Measurements from ENCODE around the gene CUX1. TPM values are rescaled to one million over a fixed set of nuclear protein-coding genes. Genes with fewer than 3 reads are reported as not detected.

CUX1 gene
- total and polyA plus RNA-seq, 2 of the 13 experiments (the other 11 are each of a cell fraction or from before 2014, with no cell fraction given): 13.7 to 14.9 TPM

DNA sequence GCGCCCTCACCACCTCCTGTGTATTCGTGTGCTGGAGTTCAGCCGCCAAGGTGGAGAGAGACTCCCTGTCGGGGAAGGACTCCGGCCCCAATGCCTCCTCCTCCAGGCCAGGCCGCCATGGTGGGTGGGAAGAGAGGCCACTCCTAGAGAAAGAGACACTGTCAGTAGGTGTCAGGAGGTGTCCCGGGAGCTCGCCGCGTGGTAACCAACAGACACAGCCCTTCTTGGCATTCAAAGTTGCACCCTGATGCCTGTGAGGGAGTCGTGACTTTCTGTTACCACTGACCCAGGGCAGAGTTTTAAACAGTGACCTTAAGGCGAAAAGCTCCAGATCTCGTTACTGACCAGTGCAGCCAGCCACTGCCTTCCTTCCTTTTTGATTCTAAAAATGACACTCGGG is 155.2 kb downstream of the CUX1 start:
- Histone ChIP-seq H3K9me3 (ENCODE audit: low read length) (no peaks in the 10 kb centered on the region), H3K27ac (ENCODE audit: extremely low read length, insufficient read depth, low read length) (no peak overlapping the region), H2AFZ (ENCODE audit: low read length) (no peak overlapping the region), H3K4me2 (ENCODE audit: low read depth, low read length) (no peak overlapping the region), H3K4me1 (ENCODE audit: insufficient read depth, low read length) (peaks cover 52% of the 10 kb centered on the region), H4K20me1 (ENCODE audit: insufficient read depth, low read length) (peaks cover 22% of the 10 kb centered on the region; the same call in 1 of the 2 replicates), H3K27me3 (ENCODE audit: control insufficient read depth in 1 of 2, insufficient read depth in 2 of 2, low read length in 2 of 2) (no peaks in the 10 kb centered on the region; a peak in 1 of 5 replicates), H3K79me2 (ENCODE audit: insufficient read depth, low read length) (peaks cover 3% of the 10 kb centered on the region), H3K36me3 (replicated peaks in 1 of 2; ENCODE audit: control insufficient read depth in 1 of 2, insufficient read depth in 2 of 2, low read length in 2 of 2) (peaks cover 1 to 3% of the 10 kb centered on the region in 2 experiments; a peak in 2 of 5 replicates), H3K4me3 (replicated peaks in 1 of 3; ENCODE audit: insufficient read depth in 1 of 3, low read depth in 2 of 3, low read length in 3 of 3) (no peak overlapping the region), H3K9ac (ENCODE audit: insufficient read depth, low read depth, low read length) (no peak overlapping the region)
- CTCF ChIA-PET (ENCODE audit: low intra/inter-chr PET ratio, low total read pairs): no interaction called here
- intact Hi-C loops (cut with micrococcal nuclease; ENCODE audit: unreplicated experiment) (no loop called here), in situ Hi-C loops (cut with HindIII; ENCODE audit: extremely low pct_ligation_motif_present, low pct_unique_long_range_greater_than_20kb) (no loop called here)
- ATAC-seq (no peak), FAIRE-seq (no peak), DNase-seq (ENCODE audit: low spot score) (no peak)
- POLR2A ChIA-PET: no interaction called here
- no TSS peak for BruUV-seq (replicated peaks)
- no peak for TF ChIP-seq ZNF121 (CRISPR knock-in tag; IDR thresholded peaks at IDR 0.05)
- TF ChIP-seq, protein P1, sequence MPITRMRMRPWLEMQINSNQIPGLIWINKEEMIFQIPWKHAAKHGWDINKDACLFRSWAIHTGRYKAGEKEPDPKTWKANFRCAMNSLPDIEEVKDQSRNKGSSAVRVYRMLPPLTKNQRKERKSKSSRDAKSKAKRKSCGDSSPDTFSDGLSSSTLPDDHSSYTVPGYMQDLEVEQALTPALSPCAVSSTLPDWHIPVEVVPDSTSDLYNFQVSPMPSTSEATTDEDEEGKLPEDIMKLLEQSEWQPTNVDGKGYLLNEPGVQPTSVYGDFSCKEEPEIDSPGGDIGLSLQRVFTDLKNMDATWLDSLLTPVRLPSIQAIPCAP (CRISPR knock-in tag; IDR thresholded peaks at IDR 0.05; ENCODE audit: low read depth): no peak
- TF ChIP-seq ATRX (CRISPR knock-in tag; IDR thresholded peaks at IDR 0.05; ENCODE audit: borderline replicate concordance): no peak
- TF ChIP-seq, protein P2, sequence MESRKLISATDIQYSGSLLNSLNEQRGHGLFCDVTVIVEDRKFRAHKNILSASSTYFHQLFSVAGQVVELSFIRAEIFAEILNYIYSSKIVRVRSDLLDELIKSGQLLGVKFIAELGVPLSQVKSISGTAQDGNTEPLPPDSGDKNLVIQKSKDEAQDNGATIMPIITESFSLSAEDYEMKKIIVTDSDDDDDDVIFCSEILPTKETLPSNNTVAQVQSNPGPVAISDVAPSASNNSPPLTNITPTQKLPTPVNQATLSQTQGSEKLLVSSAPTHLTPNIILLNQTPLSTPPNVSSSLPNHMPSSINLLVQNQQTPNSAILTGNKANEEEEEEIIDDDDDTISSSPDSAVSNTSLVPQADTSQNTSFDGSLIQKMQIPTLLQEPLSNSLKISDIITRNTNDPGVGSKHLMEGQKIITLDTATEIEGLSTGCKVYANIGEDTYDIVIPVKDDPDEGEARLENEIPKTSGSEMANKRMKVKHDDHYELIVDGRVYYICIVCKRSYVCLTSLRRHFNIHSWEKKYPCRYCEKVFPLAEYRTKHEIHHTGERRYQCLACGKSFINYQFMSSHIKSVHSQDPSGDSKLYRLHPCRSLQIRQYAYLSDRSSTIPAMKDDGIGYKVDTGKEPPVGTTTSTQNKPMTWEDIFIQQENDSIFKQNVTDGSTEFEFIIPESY (CRISPR knock-in tag; IDR thresholded peaks at IDR 0.05): peak; percentile 48
- 98% methylated on average over 14 of the region's 14 CpGs for WGBS (ENCODE audit: low lambda C conversion rate)

DNA sequence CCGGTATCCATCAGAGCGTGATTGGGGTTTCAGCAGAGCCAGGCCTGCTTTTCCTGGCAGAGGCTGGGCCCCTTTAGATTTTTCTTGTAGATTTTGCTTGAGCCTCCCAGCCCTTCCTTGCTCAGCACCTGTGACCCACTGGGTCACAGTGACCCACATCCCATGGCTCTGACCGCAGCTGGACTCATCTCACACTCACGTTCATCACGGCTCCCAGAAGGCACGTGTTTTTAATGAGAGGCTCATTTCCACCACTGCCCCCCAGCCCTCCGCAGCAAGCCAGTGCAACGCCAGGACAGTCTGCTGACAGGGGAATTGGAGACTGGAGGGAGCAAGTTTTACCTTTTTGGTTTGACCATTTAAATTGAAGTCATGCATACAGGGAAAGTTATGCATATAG is 155.7 kb downstream of the CUX1 start:
- Histone ChIP-seq H3K27ac (ENCODE audit: extremely low read length, insufficient read depth, low read length) (no peak overlapping the region), H3K79me2 (ENCODE audit: insufficient read depth, low read length) (peaks cover 3% of the 10 kb centered on the region), H3K27me3 (ENCODE audit: control insufficient read depth in 1 of 2, insufficient read depth in 2 of 2, low read length in 2 of 2) (no peaks in the 10 kb centered on the region; a peak in 1 of 5 replicates), H3K9ac (ENCODE audit: insufficient read depth, low read depth, low read length) (no peak overlapping the region), H3K4me2 (ENCODE audit: low read depth, low read length) (no peak overlapping the region), H3K9me3 (ENCODE audit: low read length) (no peaks in the 10 kb centered on the region), H4K20me1 (ENCODE audit: insufficient read depth, low read length) (peaks cover 22% of the 10 kb centered on the region; the same call in 1 of the 2 replicates), H2AFZ (ENCODE audit: low read length) (no peak overlapping the region), H3K4me3 (replicated peaks in 1 of 3; ENCODE audit: insufficient read depth in 1 of 3, low read depth in 2 of 3, low read length in 3 of 3) (no peak overlapping the region), H3K36me3 (replicated peaks in 1 of 2; ENCODE audit: control insufficient read depth in 1 of 2, insufficient read depth in 2 of 2, low read length in 2 of 2) (peaks cover 2 to 3% of the 10 kb centered on the region in 2 experiments; a peak in 2 of 5 replicates), H3K4me1 (ENCODE audit: insufficient read depth, low read length) (peaks cover 52% of the 10 kb centered on the region)
- in situ Hi-C loops (cut with HindIII; ENCODE audit: extremely low pct_ligation_motif_present, low pct_unique_long_range_greater_than_20kb): no loop called here
- no peak for ATAC-seq
- WGBS (ENCODE audit: low lambda C conversion rate): 98% methylated on average over 8 of the region's 8 CpGs
- ChIA-PET CTCF (ENCODE audit: low intra/inter-chr PET ratio, low total read pairs) (no interaction called here), POLR2A (no interaction called here)
- no TSS peak for BruUV-seq (replicated peaks)
- DNase-seq (ENCODE audit: low spot score): no peak
- intact Hi-C loops (cut with micrococcal nuclease; ENCODE audit: unreplicated experiment): no loop called here
- no peak for FAIRE-seq
- TF ChIP-seq MTF2 (CRISPR knock-in tag; IDR thresholded peaks at IDR 0.05; ENCODE audit: borderline replicate concordance) (no peak), RARA (CRISPR knock-in tag; IDR thresholded peaks at IDR 0.05) (no peak), KLF15 (CRISPR knock-in tag; IDR thresholded peaks at IDR 0.05; ENCODE audit: borderline replicate concordance) (no peak)
- TF ChIP-seq, protein P3, sequence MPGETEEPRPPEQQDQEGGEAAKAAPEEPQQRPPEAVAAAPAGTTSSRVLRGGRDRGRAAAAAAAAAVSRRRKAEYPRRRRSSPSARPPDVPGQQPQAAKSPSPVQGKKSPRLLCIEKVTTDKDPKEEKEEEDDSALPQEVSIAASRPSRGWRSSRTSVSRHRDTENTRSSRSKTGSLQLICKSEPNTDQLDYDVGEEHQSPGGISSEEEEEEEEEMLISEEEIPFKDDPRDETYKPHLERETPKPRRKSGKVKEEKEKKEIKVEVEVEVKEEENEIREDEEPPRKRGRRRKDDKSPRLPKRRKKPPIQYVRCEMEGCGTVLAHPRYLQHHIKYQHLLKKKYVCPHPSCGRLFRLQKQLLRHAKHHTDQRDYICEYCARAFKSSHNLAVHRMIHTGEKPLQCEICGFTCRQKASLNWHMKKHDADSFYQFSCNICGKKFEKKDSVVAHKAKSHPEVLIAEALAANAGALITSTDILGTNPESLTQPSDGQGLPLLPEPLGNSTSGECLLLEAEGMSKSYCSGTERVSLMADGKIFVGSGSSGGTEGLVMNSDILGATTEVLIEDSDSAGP (CRISPR knock-in tag; IDR thresholded peaks at IDR 0.05; ENCODE audit: borderline replicate concordance): no peak
- TF ChIP-seq, protein P4, sequence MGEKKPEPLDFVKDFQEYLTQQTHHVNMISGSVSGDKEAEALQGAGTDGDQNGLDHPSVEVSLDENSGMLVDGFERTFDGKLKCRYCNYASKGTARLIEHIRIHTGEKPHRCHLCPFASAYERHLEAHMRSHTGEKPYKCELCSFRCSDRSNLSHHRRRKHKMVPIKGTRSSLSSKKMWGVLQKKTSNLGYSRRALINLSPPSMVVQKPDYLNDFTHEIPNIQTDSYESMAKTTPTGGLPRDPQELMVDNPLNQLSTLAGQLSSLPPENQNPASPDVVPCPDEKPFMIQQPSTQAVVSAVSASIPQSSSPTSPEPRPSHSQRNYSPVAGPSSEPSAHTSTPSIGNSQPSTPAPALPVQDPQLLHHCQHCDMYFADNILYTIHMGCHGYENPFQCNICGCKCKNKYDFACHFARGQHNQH (CRISPR knock-in tag; IDR thresholded peaks at IDR 0.05): no peak
